H7 (cell line): ENCODE data around the gene RBBP8NL. TPM values are rescaled to one million over a fixed set of nuclear protein-coding genes. Genes with fewer than 3 reads are reported as not detected.
A peak's percentile ranks its signal among the peaks of the same experiment; 100 is the strongest.
"Not testable (repeated sequence)": the region's sequence is repeated elsewhere in the genome, so short reads cannot be mapped to it uniquely, and the experiment has no call there.

Source experiments
- DNase-seq: peaks from one replicate; pipeline ENCODE4 v3.0.0; 2012
- H3K27me3 ChIP-seq: 2 replicates; pipeline ENCODE4 v1.6.0; 2011; ENCODE audit warnings: mild to moderate bottlenecking, low read length; ENCODE audit not compliant: control insufficient read depth, insufficient read depth
- H3K36me3 ChIP-seq: replicated peaks from 2 replicates; pipeline ENCODE4 v1.5.1; 2011; ENCODE audit warnings: low read length; ENCODE audit not compliant: control insufficient read depth, insufficient read depth
- H3K4me3 ChIP-seq: 2 replicates; pipeline ENCODE4 v1.5.1; 2011; ENCODE audit warnings: low read depth, mild to moderate bottlenecking, control low read depth, low read length, moderate library complexity; ENCODE audit not compliant: insufficient read depth
- total RNA-seq: library from RNA; depleted of rRNA; stranded (reverse); fragments of >200 nt; shearing (Covaris generic); gene quantifications from 2 replicates; pipeline ENCODE4 v1.2.3, GENCODE V29; 2014

RBBP8NL gene
- total RNA-seq, 1 experiment from 2014 or later = not detected

DNA sequence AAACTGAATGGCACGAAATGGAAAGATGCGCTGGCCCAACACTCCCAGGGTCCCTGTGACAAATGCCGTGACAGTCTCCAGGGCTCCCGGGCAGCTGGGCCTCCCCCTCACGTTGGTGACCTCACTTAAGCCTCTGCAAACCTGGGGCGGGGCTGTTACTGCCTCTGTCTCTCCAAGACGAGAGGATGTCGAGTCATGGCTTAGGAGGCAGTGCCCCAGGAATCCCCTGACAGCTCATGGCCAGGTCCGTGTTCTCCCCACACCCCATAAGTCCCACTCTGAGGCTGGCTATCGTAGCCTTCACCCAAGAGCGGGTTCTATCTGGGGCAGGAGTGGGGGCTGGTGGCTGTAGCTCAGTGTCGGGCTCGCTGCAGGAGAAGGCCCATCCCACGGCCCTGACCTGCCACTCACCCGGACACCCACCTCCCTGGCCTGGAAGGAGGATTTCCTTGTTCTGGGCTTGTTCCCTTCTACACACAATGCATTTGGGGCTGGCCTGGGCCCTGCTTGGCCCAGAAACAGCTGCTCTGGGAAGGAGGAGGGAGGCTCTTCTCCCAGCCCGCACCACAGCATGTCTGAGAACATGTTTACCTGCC, 46.0 kb downstream of the RBBP8NL start:
- peaks cover 1% of the 10 kb centered on the region; the same call in 1 of the 2 replicates for H3K36me3 ChIP-seq
- DNase-seq = no peak
- no peak overlapping the region for H3K4me3 ChIP-seq
- no peaks in the 10 kb centered on the region for H3K27me3 ChIP-seq

DNA sequence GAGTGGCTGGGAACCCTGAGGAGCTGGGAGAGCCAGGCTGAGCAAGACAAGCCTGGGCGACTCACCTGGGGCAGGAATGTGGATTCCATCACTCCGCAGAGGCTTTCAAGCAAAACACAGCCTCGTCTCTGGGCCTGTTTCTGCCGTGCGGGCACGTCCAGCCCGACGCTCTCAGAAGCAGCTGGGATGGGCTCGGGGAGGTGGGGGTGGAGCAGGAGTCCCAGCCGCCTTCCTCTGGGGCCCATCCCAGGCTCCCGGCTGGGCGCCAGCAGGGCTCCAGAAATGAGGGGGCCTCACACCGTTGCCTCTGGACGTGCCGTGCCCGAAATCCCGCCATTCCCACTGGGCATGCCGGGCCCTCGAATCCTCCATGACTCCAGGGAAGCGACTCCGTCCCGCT, 49.1 kb downstream of the RBBP8NL start:
- no peak for DNase-seq
- H3K27me3 ChIP-seq = no peaks in the 10 kb centered on the region
- H3K36me3 ChIP-seq = peaks cover 1% of the 10 kb centered on the region; the same call in 1 of the 2 replicates
- no peak overlapping the region for H3K4me3 ChIP-seq

DNA sequence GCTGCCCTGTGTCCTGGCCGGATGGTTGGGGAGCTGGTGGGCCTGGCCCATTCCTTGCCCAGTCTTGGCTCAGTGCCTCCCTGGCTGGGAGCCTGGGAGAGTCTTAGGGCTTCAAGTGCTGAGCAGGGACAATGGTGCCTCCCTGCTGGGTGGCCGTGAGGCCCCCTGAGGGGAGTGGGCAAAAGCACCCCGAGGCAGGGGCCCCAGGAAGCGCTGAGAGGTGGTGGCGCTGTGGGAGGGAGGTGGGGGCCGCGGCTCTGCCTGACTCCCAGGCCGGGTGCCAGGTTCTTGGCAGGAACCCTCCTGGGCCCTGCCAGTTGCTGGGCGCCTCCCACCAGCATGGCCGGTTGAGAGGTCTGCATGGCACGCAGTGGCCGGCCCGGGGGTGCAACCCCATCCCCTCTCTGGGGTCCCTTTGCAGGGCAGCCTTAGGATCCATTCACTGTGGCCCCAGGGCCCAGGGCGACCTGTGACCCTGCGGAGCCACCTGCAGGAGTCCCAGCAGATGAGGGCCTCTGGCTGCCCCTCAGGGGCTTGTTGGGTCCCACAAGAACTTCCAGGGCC, 49.6 kb downstream of the RBBP8NL start:
- Histone ChIP-seq H3K36me3 (peaks cover 1% of the 10 kb centered on the region; the same call in 1 of the 2 replicates), H3K27me3 (no peaks in the 10 kb centered on the region), H3K4me3 (no peak overlapping the region)
- no peak for DNase-seq

DNA sequence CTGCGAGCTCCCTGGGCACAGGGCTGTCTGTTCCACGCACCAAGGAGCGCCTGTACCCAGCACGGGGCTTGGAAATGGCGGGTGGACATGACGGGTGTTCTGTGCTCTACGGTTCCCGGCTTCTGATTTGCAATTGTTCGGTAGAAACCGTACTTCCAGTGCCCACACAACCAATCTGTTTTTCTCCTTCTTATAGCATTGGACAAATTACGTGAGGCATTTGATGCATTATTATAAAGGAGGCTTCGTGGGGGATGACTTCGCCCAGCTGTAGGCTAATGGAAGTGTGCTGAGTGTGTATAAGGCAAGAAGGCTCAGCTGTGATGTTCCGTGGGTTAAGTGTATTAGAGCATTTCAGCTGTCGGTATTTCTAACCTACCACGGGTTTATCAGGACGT, 50.3 kb downstream of the RBBP8NL start:
- H3K27me3 ChIP-seq = no peaks in the 10 kb centered on the region
- DNase-seq = no peak
- H3K4me3 ChIP-seq = no peak overlapping the region
- H3K36me3 ChIP-seq = no peaks in the 10 kb centered on the region; the same call in 1 of the 2 replicates

DNA sequence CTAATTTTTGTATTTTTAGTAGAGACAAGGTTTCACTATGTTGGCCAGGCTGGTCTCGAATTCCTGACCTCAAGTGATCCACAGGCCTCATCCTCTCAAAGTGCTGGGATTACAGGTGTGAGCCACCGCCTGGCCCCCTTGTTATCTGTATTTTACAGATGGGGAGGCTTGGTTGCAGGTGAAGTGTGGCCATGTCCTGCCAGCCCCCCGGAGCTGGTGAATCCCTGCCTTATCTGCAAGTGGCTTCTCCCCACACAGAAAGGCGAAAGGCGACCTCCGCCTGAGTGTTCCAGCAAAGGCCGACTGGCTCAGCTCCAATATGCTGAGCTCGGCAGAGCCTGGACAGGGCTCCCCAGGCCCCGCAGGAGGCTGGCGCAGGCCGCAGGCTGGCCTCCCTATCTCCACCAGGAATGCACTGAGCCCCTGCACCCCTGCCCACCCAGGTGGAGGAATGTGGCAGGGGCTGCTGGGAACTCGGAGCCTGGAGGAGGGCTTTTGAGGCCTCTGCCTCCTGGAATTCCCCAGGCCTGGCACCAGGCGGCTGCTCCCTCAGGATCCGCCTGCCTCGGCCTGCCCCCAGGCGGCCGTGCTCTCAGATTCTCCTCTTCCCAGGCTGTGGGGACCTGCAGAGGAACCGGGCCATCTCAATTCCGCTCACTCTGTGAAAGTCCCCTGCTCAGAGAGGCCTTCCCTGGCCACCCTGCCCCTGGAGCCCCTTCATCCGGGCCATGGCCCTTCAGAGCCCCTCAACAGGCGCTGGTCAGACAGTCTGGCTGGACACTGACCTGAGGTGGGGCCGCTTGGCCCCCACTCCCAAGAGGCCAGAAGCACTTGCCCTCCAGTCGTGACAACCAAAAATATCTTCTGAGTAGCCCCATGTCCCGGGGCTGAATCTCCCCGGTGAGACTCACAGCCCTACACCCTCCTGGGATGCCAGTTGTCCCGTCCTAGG, 51.0 kb downstream of the RBBP8NL start:
- DNase-seq = peak; percentile 97
- H3K27me3 ChIP-seq = no peaks in the 10 kb centered on the region
- no peak overlapping the region for H3K4me3 ChIP-seq
- no peaks in the 10 kb centered on the region for H3K36me3 ChIP-seq

DNA sequence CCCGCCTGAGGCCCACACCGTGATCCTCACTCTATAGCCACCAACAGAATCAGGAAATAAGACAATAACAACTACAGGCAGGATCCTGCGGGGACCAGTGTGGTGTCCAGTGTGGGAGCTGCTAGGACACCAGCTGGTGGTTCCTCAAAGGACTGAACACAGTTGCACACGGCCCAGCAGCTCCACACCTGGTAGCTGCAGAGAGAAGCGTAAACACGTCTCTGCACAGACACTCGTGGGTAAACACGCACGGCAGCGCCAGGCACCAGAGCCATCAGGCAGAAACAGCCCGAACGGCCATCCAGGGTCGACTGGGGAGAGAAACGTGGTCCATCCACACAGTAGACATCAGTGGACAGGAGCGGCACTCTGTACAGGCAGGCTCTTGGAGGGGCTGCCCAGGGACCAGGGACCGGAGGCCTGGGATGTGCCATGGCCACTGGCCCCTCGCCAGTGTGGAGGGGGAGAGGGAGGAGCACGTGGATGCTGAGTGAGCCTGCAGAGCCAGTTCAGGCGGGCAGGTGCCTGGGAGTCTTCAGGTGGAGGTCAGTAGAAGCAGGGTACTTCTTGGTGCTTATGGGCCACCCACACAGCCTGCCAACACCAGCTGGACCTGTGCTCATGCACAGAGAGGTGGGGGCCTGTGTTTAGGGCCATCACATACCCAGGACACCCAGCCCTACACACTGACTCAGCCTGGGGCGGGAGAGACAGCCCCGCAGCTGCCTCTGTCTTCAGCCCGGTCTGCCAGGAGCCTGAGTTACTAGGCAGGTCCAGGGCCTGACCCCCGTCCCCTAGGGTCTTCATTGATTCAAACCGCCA, 52.8 kb downstream of the RBBP8NL start:
- Histone ChIP-seq H3K4me3 (no peak overlapping the region), H3K27me3 (no peaks in the 10 kb centered on the region), H3K36me3 (no peaks in the 10 kb centered on the region)
- no peak for DNase-seq

DNA sequence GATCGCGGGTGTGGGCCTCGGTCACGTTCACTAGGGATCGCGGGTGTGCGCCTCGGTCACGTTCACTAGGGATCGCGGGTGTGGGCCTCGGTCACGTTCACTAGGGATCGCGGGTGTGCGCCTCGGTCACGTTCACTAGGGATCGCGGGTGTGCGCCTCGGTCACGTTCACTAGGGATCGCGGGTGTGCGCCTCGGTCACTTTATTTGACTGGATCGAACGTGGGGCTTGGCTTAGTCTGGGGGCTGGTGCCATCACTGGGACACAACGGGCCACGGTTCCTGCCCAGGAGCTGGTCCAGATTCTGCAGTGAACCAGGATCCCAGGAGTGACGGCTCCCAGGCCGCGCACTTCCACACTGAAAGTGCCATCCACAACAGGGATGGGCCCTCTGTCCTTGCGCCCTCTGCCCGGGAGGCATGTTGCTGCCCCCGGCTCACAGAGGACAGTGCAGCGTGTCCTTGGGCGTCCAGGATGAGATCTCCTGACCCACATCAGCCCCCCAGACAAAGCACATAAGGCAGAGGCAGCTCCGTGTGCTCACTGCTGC, 53.6 kb downstream of the RBBP8NL start:
- H3K27me3 ChIP-seq, H3K4me3 ChIP-seq, H3K36me3 ChIP-seq, DNase-seq: not testable (repeated sequence)

DNA sequence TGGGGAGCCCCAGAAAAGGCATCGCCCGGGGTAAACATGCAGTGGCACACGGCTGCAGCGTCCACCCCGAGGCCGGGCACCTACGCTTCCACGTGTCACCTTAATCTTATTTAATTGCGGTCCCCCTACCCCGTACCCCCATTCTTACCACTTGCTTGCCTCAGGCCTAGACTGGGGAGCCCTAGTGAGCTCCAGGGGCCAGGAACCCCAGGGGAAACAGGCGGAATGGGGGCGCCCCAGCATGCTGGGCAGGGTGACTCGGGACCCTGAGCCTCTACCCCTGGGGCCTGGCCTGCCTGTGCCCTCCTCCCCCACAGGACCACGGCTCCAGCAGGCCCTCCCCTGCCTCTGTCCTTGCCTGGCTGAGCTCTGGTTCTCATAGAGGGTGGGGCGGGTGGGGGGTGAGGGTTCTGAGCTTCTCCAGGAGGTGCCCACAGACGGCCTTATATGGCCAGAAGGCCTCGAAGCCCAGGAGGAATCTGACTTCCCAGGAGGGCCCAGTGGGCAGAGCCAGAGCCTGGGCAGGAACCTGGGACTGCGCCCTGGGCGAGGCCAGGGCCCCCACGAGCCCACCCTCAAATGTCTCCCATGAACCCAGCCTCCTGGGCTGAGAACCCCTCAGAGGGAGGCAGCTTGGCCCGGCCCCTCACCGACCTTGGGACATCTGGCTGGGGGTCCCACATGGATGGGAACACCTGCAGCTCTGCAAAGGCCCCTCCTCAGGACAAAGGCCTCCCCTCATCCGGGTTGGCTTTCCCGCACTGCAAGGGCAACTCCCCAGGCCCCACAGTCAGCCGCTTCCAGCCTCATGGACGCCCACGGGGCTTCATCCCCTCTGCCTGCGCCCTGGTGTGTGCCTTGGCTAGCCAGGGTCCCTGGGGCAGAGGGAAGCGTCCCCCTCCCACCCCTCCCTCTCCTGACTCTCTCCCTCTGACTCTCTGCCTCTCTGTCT, 55.0 kb downstream of the RBBP8NL start:
- Histone ChIP-seq H3K27me3 (no peaks in the 10 kb centered on the region), H3K36me3 (no peaks in the 10 kb centered on the region), H3K4me3 (no peak overlapping the region)
- no peak for DNase-seq

DNA sequence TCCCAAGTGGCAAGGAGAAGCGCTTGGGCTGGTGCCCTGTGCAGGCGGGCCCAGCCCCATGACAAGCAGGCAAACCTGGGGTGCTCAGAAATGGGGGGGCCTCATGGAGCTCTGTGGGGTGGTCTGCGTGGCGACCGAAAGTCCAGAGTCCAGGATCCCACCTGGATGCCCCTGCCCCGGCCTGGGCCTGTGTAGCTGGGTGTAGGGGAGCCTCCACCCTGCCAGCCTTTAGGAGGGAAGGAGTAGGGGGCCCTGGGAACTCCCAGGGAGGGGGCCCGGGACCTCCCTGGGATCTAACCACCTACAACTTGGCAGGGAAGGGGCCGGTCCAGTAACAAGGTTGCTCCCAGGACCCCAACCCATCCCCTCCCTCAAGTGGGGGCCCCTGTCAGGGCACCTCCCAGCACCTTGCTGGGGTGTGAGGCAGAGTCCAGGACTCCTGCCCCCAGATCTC, 55.7 kb downstream of the RBBP8NL start:
- H3K4me3 ChIP-seq = no peak overlapping the region
- H3K36me3 ChIP-seq = no peaks in the 10 kb centered on the region
- no peaks in the 10 kb centered on the region for H3K27me3 ChIP-seq
- DNase-seq = no peak

DNA sequence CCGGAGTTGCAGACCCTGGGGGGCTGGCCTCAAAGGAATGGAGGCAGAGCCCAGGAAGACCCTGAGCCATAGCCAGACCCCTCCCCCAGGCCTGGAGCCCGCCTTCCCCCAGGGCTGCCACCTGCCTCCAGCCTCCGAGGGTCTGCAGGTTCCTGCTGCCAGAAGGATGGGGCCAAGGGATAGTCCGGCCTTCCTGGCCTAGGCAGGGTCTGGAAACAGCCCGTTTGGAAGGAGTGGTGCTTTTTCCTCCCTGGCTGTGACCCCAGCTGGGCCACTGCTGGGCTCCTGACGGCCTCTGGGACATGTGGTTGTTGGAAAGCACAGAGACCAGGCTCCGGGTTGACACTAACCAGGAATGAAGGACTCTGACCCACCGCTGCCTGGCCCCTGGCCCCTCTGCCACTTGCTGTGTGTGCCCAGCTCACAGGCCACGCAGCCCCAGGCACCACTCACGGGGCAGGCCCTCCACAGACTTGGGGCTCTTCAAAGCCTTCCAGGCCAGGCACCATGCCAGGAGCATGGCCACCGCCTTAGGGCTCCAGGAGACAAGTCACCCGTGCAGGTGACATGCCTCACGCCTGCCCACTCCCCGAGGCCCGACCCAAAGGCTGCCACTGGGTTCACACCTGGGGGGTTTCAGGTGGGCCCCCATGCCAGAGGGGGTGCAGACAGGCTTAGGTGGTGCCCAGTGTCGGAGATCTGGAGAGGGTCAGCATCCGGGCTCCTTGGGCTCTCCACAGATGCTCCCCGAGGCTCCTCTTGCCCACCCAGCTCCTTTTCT, 56.3 kb downstream of the RBBP8NL start:
- Histone ChIP-seq H3K27me3 (no peaks in the 10 kb centered on the region), H3K4me3 (no peak overlapping the region), H3K36me3 (no peaks in the 10 kb centered on the region)
- no peak for DNase-seq

DNA sequence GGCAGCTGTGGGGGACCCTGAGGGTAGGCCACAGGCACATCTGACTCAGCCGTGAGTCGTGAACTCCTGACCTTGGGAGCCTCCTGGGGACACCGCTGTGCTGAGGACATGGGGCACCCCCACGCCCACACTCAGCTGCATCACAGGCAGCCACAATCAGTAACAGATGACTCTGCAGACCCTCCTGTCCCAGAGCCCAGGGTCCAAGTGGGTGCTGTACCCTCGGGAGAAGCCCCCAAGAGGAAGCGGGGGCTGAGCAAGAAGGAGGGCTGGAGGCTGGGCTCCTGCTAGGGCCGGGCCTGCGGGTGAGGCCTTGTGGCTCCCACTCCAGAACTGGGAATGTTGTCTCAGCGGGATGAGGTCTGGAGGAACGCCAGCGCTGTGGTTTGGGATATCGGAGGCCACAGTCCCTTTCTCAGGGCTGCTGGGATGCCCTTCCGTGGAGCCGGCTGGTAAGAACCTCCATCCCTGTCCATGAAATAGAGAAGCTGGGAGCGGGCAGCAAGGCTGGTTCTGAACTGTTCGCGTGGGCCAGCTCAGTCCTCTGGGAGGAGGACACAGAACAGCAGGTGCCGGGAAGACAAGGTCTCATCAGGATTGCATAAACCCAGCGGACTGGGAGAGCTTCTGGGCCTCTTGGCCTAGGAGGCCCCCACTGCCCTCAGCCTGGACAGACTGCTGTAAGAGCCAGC, 57.1 kb downstream of the RBBP8NL start:
- Histone ChIP-seq H3K4me3 (no peak overlapping the region), H3K36me3 (no peaks in the 10 kb centered on the region), H3K27me3 (no peaks in the 10 kb centered on the region)
- no peak for DNase-seq

DNA sequence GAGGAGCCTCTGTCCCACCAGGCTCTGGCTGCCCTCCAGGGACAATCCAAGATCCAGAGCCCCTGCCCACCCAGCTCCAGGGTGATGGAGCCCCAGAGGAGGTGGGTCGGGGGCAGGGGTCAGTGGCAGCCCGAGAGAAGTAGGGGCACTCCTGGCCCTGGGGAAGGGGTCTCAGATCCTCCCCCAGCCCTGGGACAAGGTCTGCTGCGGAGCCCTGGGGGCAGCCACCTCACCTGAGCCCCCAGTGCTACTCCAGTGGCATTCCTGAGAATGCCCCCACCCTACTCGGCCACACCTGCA, 57.6 kb downstream of the RBBP8NL start:
- Histone ChIP-seq H3K4me3 (no peak overlapping the region), H3K36me3 (no peaks in the 10 kb centered on the region), H3K27me3 (no peaks in the 10 kb centered on the region)
- DNase-seq = no peak
